Activated naive CD4-positive, alpha-beta T cell treated with anti-CD3 and anti-CD28 coated beads, Interleukin-2, amount 10 ng/mL, durations not matched to agents 7 days and 5 days (primary cell): ENCODE measurements around the gene SLC40A1.

Experiments used
- CTCF ChIA-PET: fragments of 350-600 bp; sonication (Branson Sonifier 250); formaldehyde crosslinking; loops from one replicate; lab custom pipeline; 2021; ENCODE audit warnings: antibody characterized with exemption; lab: Charles Lee
- DNase-seq: peaks from one replicate; pipeline ENCODE4 v3.0.0-alpha.2; 2020
- H3K27ac Mint-ChIP-seq: one replicate; pipeline ENCODE4 v1.8.0; 2021; ENCODE audit warnings: mild to moderate bottlenecking, moderate library complexity, mixed read lengths
- H3K27me3 Mint-ChIP-seq: one replicate; pipeline ENCODE4 v1.8.0; 2021; ENCODE audit warnings: mild to moderate bottlenecking, mixed read lengths
- H3K36me3 Mint-ChIP-seq: one replicate; pipeline ENCODE4 v1.8.0; 2021; ENCODE audit warnings: mixed read lengths
- H3K4me1 Mint-ChIP-seq: one replicate; pipeline ENCODE4 v1.8.0; 2021; ENCODE audit warnings: mixed read lengths
- H3K4me3 Mint-ChIP-seq: one replicate; pipeline ENCODE4 v1.8.0; 2021; ENCODE audit warnings: mild to moderate bottlenecking, moderate library complexity, mixed read lengths
- H3K9me3 Mint-ChIP-seq: one replicate; pipeline ENCODE4 v1.8.0; 2021; ENCODE audit warnings: mixed read lengths

The SLC40A1 gene

DNA sequence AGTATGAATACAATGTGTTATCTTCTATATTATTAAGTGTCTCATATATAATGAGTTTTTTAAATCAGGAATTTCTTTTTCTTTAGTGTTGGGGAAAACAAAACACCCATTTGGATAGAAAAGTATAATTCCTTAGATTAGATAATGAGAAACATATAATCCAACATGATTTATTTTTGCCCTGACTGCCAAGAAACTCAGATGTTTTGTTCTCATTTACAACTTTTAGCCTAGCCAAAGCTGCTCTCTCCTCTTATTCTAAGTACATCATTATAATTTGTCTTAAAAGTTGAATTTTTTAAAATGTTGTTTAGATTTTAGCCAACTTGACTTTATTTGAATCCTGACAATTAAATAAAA, 68.6 kb downstream of the SLC40A1 start:
- H3K4me1 Mint-ChIP-seq: no peaks in the 10 kb centered on the region
- H3K27ac Mint-ChIP-seq: no peak overlapping the region
- H3K27me3 Mint-ChIP-seq: peaks cover 8% of the 10 kb centered on the region
- no peaks in the 10 kb centered on the region for H3K36me3 Mint-ChIP-seq
- H3K9me3 Mint-ChIP-seq: no peaks in the 10 kb centered on the region
- no peak for DNase-seq
- H3K4me3 Mint-ChIP-seq: no peak overlapping the region
- CTCF ChIA-PET: no interaction called here

DNA sequence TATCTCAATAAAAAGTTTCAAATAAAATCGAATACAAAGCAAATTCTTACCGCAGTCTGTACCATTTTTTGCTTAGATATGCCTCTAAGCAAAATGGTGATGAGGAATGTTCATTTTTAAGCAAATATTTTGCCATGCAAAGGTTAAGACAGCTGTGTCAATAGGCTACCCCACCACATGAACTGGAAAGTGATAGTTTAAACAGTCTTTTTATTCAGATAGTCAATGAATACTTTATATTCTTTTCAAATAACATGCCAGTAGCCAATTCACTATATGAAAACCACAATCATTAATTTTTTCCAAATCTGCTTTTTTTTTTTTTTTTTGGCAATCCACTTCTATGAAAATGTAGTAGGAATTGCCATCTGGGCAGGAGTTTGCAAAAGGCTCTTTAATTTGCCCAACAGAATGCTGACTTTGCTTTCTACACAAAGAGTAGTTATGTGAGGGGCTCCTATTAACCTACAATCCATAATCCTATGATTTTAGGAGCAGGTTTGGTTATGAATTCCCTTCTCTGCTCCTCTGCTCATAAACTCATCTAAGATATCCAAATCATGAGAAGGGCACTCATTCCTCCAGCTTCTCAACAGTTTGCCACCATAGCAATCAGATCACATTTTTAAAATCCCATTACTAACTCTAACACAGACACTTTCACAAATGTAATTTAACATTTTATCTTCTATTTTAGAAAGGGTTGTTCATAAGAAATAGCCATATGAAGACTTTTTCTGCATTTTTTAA, 69.2 kb downstream of the SLC40A1 start:
- H3K27ac Mint-ChIP-seq: no peak overlapping the region
- no peak overlapping the region for H3K4me3 Mint-ChIP-seq
- no peak for DNase-seq
- peaks cover 8% of the 10 kb centered on the region for H3K27me3 Mint-ChIP-seq
- H3K9me3 Mint-ChIP-seq: no peaks in the 10 kb centered on the region
- no peaks in the 10 kb centered on the region for H3K4me1 Mint-ChIP-seq
- H3K36me3 Mint-ChIP-seq: no peaks in the 10 kb centered on the region
- CTCF ChIA-PET: no interaction called here
